ENCODE data around the gene GIPC3.

GIPC3 gene

GRCh38 chr19:3585301-3586126 lies at the start of gene GIPC3:
Gene GIPC3 (plus strand): TSS chr19:3585478. CDS start chr19:3585598, 120 bp downstream.
- DNase-seq: no peak

GRCh38 chr19:3535563-3535965 lies 49.7 kb upstream of the GIPC3 start:
- no peak for DNase-seq

- no peak for DNase-seq
Observed at GRCh38 chr19:3535981-3536380, 49.3 kb upstream of the GIPC3 start.

- no peak for DNase-seq
Observed at GRCh38 chr19:3536429-3537100, 48.7 kb upstream of the GIPC3 start.

GRCh38 chr19:3537101-3537437 lies 48.2 kb upstream of the GIPC3 start:
- DNase-seq: no peak

GRCh38 chr19:3537438-3538240 lies 47.6 kb upstream of the GIPC3 start:
- DNase-seq: no peak

GRCh38 chr19:3538258-3538929 lies 46.9 kb upstream of the GIPC3 start:
- no peak for DNase-seq

- DNase-seq: no peak
Observed at GRCh38 chr19:3538965-3539755, 46.1 kb upstream of the GIPC3 start, which contains the start of gene TEKTIP1. Gene TEKTIP1 (plus strand): TSS chr19:3539174. CDS start chr19:3539178, 4 bp downstream.

GRCh38 chr19:3539756-3540118 lies 45.5 kb upstream of the GIPC3 start:
- DNase-seq: no peak

GRCh38 chr19:3543150-3544057 lies 41.9 kb upstream of the GIPC3 start:
- no peak for DNase-seq

GRCh38 chr19:3544058-3544376 lies 41.3 kb upstream of the GIPC3 start:
- no peak for DNase-seq

GRCh38 chr19:3544742-3545668 lies 40.3 kb upstream of the GIPC3 start:
- peak; percentile 89 for DNase-seq

- no peak for DNase-seq
Observed at GRCh38 chr19:3545669-3546034, 39.6 kb upstream of the GIPC3 start.

GRCh38 chr19:3546119-3546518 lies 39.2 kb upstream of the GIPC3 start:
- DNase-seq: no peak

- peak; percentile 34 to 41 for DNase-seq
Observed at GRCh38 chr19:3547301-3547731, 38.0 kb upstream of the GIPC3 start.

- DNase-seq: no peak
Observed at GRCh38 chr19:3547767-3548282, 37.5 kb upstream of the GIPC3 start.

GRCh38 chr19:3548606-3549005 lies 36.7 kb upstream of the GIPC3 start:
- DNase-seq: no peak

- DNase-seq: no peak
Observed at GRCh38 chr19:3549816-3550215, 35.5 kb upstream of the GIPC3 start.

- no peak for DNase-seq
Observed at GRCh38 chr19:3550947-3551791, 34.1 kb upstream of the GIPC3 start.

Measured in stimulated activated CD4-positive, alpha-beta T cell treated with anti-CD3 and anti-CD28 coated beads, Interleukin-2, amount 100 ng/mL, for 48 hours (primary cell).